GM23248 (cell line): ENCODE results near the gene RFNG. TPM values are rescaled to one million over a fixed set of nuclear protein-coding genes. Genes with fewer than 3 reads are reported as not detected.

Source experiments
- DNase-seq: peaks from one replicate; pipeline ENCODE4 v3.0.0-alpha.2; 2015
- H2AFZ ChIP-seq: fragments of 200-600 bp; sonication (generic); 2 replicates; pipeline ENCODE4 v1.6.1; 2016; ENCODE audit warnings: antibody characterized with exemption
- H3F3A ChIP-seq: fragments of 200-600 bp; sonication (generic); 2 replicates; pipeline ENCODE4 v1.6.1; 2016; ENCODE audit warnings: mild to moderate bottlenecking, antibody characterized with exemption, mixed run types; ENCODE audit not compliant: insufficient read depth
- H3K27ac ChIP-seq: fragments of 200-600 bp; sonication (generic); 2 replicates; pipeline ENCODE4 v1.5.1; 2016; ENCODE audit warnings: mild to moderate bottlenecking
- H3K27me3 ChIP-seq: fragments of 200-600 bp; sonication (generic); replicated peaks from 2 replicates; pipeline ENCODE4 v1.6.1; 2016; ENCODE audit warnings: mild to moderate bottlenecking; ENCODE audit not compliant: insufficient read depth
- H3K36me3 ChIP-seq: fragments of 200-600 bp; sonication (generic); 2 replicates; pipeline ENCODE4 v1.6.1; 2016; ENCODE audit warnings: low read depth, mild to moderate bottlenecking
- H3K4me1 ChIP-seq: fragments of 200-600 bp; sonication (generic); 2 replicates; pipeline ENCODE4 v1.6.1; 2016; ENCODE audit warnings: mild to moderate bottlenecking; ENCODE audit not compliant: insufficient read depth
- H3K4me2 ChIP-seq: fragments of 200-600 bp; sonication (generic); one replicate; pipeline ENCODE4 v1.6.1; 2016; ENCODE audit warnings: mild to moderate bottlenecking; ENCODE audit not compliant: unreplicated experiment
- H3K4me3 ChIP-seq: fragments of 200-600 bp; sonication (generic); 2 replicates; pipeline ENCODE4 v1.5.1; 2016; ENCODE audit warnings: mild to moderate bottlenecking
- H3K79me2 ChIP-seq: fragments of 200-600 bp; sonication (generic); 2 replicates; pipeline ENCODE4 v1.6.1; 2016; ENCODE audit warnings: mild to moderate bottlenecking; ENCODE audit not compliant: insufficient read depth
- H3K9ac ChIP-seq: fragments of 200-600 bp; sonication (generic); 2 replicates; pipeline ENCODE4 v1.6.1; 2016; ENCODE audit warnings: mild to moderate bottlenecking
- H3K9me2 ChIP-seq: fragments of 200-600 bp; sonication (generic); 2 replicates; pipeline ENCODE4 v1.6.1; 2016; ENCODE audit warnings: mixed run types, mild to moderate bottlenecking, moderate library complexity; ENCODE audit not compliant: insufficient read depth
- H3K9me3 ChIP-seq: fragments of 200-600 bp; sonication (generic); one replicate; pipeline ENCODE4 v1.6.1; 2017; ENCODE audit warnings: low read depth
- H4K20me1 ChIP-seq: fragments of 200-600 bp; sonication (generic); 2 replicates; pipeline ENCODE4 v1.6.0; 2016; ENCODE audit not compliant: insufficient read depth
- EZH2 ChIP-seq: fragments of 200-600 bp; sonication (generic); IDR thresholded peaks from 2 replicates; pipeline ENCODE4 v1.6.1; 2018; ENCODE audit warnings: antibody characterized with exemption, mild to moderate bottlenecking; ENCODE audit not compliant: insufficient read depth, poor library complexity, severe bottlenecking
- EZH2phosphoT487 ChIP-seq: fragments of 200-600 bp; sonication (generic); IDR thresholded peaks from 2 replicates; pipeline ENCODE4 v1.6.1; 2018; ENCODE audit warnings: antibody characterized with exemption, moderate library complexity, mild to moderate bottlenecking, low read depth; ENCODE audit not compliant: insufficient read depth
- WGBS, 2 experiments: methylation state at CpG; one replicate each; pipeline ENCODE4 v1.1.6; 2015 to 2017; ENCODE audit warnings: low lambda C conversion rate in 2 of 2, low coverage in 1 of 2; ENCODE audit errors: missing lambda C conversion rate in 2 of 2; 5-methylcytosine and 5-hydroxymethylcytosine counted together
- in situ Hi-C: fragments of 300-500 bp; cut with MboI; formaldehyde crosslinking; loops from 2 replicates; pipeline ENCODE4 v1.15.0; 2020
- polyA plus RNA-seq: library from polyadenylated mRNA; unstranded; fragments of >200 nt; fragmentation: Nextera tagmentation; extraction: Ambion mirVana; gene quantifications from 2 replicates; pipeline ENCODE4 v1.2.1, GENCODE V29; 2016
- total RNA-seq: library from RNA; depleted of rRNA; stranded (reverse); fragments of >200 nt; shearing (Covaris generic); gene quantifications from 2 replicates; pipeline ENCODE4 v1.2.3, GENCODE V29; 2014

The RFNG gene
- total and polyA plus RNA-seq, 2 experiments from 2014 or later, result 11.8 to 59.8 TPM

DNA sequence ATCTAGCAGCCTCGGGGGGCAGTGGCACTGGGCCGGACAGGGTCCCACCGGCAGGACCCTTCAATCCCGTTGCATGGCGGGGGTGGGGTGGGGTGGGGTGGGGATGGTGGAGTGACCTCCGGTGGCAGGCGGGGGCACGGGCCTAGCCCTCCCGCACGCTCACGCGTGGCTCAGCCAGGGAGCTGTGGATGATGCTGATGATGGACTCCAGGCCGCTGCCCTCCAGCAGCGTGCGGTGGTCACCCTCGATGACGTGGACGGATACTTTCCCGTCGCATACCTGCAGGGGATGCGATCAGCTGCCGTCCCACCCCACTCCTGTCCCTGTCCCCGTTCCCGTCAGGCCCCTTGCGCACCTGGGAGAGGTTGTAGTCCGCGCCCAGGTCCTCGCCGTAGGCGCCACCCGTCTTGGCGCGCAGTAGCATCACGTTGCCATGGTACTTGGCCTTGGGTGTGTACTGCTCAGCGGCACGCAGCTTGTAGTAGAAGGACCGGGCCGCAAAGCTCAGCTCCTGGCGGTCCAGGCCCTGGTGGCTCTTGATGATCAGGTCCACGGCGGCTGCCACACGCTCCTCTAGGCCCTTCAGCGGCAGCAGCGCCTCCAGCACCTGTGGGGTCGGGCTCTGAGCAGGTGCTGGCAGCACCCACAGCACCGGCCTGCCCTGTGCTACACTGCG is 27.5 kb upstream of the RFNG start:
- no peak overlapping the region for H3K27ac ChIP-seq

DNA sequence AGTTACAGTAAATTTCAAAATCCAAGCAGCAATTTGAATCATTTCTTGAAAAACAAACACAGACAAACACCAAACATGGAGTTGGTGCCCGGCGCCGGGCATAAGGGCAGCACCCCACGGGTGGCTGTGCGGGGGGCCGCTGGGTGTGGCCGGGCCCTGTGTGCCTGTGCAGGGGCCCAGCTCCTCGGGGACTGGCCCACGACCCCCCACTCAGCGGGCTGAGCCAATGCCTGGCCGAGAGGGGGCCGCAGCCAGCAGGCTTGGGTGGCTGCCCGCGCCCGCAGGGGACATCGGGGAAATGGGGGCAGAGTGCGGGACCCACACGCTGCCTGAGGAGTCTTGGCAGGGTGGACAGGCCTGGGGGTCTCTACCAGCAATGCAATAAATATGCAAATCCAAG is 26.8 kb upstream of the RFNG start:
- TF ChIP-seq EZH2 (no peak), EZH2phosphoT487 (no peak)
- Histone ChIP-seq H3K9ac (no peak overlapping the region), H3K4me3 (no peak overlapping the region), H2AFZ (no peak overlapping the region), H3K27ac (no peak overlapping the region), H3K79me2 (no peaks in the 10 kb centered on the region), H3K4me2 (no peak overlapping the region), H4K20me1 (no peaks in the 10 kb centered on the region), H3K36me3 (no peaks in the 10 kb centered on the region), H3K9me3 (no peaks in the 10 kb centered on the region), H3K9me2 (no peaks in the 10 kb centered on the region), H3K27me3 (no peaks in the 10 kb centered on the region), H3K4me1 (no peaks in the 10 kb centered on the region), H3F3A (peaks cover 4% of the 10 kb centered on the region; the same call in 1 of the 2 replicates)
- WGBS, 2 experiments, result 86 to 95% methylated on average over 11 to 14 of the region's 18 CpGs
- no peak for DNase-seq
- in situ Hi-C loops, result no loop called here

More for the DNA sequence above, 27.5 kb upstream of the RFNG start:
- Histone ChIP-seq H3K4me1 (no peaks in the 10 kb centered on the region), H3K27me3 (no peaks in the 10 kb centered on the region), H3K9ac (no peak overlapping the region), H3K4me3 (no peak overlapping the region), H3K79me2 (no peaks in the 10 kb centered on the region), H3K4me2 (no peak overlapping the region), H3K9me3 (no peaks in the 10 kb centered on the region), H2AFZ (no peak overlapping the region), H3F3A (peaks cover 4% of the 10 kb centered on the region; the same call in 1 of the 2 replicates), H3K9me2 (no peaks in the 10 kb centered on the region), H3K36me3 (no peaks in the 10 kb centered on the region), H4K20me1 (no peaks in the 10 kb centered on the region)
- DNase-seq, result no peak
- TF ChIP-seq EZH2, result no peak
- TF ChIP-seq EZH2phosphoT487, result no peak
- in situ Hi-C loops, result no loop called here
- WGBS, 2 experiments, result 89 to 96% methylated on average over 18 to 42 of the region's 47 CpGs

DNA sequence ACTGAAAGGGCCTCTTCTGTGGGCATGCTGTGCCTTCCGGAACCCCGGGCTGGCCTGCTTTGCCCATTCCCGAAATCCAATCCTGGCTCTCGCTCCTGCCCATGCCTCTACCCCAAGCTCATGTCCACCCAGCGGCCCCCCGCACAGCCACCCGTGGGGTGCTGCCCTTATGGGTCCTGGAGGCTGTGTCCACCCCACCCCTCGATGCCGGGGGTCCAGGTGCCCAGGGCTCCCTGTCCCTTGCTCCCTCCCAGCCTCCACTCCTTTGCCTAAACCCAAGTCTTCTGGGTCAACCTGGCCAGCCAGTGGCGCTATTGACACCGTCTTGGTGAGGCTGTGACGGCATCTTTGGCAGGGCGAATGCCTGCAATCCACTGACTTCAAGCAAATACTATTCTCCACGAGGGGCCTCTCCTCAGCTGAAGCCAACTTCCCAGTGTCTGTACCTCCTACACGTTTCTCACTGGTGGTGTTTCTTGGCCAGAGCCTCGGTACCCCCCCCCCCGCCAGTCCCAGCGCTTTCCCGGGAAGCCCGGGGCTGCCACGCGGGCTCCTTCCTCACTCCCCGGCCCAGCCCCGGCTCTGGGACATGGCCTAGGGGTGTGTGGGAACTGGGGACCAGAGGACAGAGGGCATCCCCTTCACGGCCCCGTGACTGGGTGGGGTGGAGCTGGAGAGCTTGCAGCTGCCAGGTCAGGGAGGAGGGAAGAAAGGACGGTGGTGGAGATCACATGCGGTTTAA is 26.2 kb upstream of the RFNG start:
- no peak overlapping the region for H3K27ac ChIP-seq
- no peak overlapping the region for H3K9ac ChIP-seq
- DNase-seq, result no peak
- no peaks in the 10 kb centered on the region for H4K20me1 ChIP-seq
- H3K4me3 ChIP-seq, result no peak overlapping the region
- no peaks in the 10 kb centered on the region for H3K79me2 ChIP-seq
- WGBS, 2 experiments, result 75 to 79% methylated on average over 24 to 28 of the region's 28 CpGs
- H3F3A ChIP-seq, result peaks cover 4% of the 10 kb centered on the region; the same call in 1 of the 2 replicates
- H3K27me3 ChIP-seq, result no peaks in the 10 kb centered on the region
- no peaks in the 10 kb centered on the region for H3K36me3 ChIP-seq
- H3K9me3 ChIP-seq, result no peaks in the 10 kb centered on the region
- in situ Hi-C loops, result no loop called here
- no peaks in the 10 kb centered on the region for H3K9me2 ChIP-seq
- no peak overlapping the region for H2AFZ ChIP-seq
- TF ChIP-seq EZH2phosphoT487 (no peak), EZH2 (no peak)
- no peak overlapping the region for H3K4me2 ChIP-seq
- H3K4me1 ChIP-seq, result no peaks in the 10 kb centered on the region

DNA sequence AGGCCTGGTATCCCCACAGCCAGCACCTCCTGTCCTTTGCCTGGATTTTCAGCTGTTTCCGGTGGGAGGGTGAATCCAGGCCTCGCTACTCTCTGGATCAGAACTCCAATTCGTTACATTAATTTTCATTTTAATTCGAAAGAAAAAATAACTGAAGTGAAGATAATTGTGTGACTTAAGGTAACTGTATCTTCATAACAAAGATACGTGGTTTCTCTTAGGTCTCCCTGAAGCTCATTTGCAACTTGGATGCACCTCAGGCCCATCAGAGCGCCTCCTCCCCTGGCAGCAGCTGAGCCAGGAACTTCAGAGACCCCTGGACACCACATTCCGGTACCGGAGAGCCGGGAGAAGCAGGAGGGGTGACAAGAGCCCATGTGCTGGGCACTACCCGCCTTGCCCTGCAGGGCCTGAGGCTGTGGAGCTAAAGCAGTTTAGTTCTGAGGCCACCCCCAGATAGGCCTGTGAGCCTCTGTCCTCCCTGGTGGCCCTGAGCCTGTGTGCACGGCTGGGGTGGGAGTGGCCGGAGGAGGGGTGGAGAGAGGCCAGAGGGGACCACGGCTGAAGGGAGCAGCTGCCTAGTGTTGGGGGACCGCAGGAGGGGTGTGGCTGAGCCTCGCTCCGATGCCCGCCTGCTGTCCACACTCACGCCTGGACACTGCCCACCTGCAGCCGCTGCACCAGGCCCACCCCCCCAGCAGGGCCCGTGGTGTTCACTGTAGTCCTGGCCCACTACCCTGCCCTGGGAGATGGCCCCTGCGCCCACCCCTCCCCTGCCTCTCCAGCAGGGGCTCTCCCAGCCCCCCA is 25.4 kb upstream of the RFNG start:
- no peak for TF ChIP-seq EZH2phosphoT487
- TF ChIP-seq EZH2, result no peak
- Histone ChIP-seq H3K36me3 (no peaks in the 10 kb centered on the region), H3K27me3 (no peaks in the 10 kb centered on the region), H3F3A (peaks cover 4% of the 10 kb centered on the region; the same call in 1 of the 2 replicates), H3K9me3 (no peaks in the 10 kb centered on the region), H3K9ac (no peak overlapping the region), H3K27ac (no peak overlapping the region), H3K4me3 (no peak overlapping the region), H4K20me1 (no peaks in the 10 kb centered on the region), H3K4me2 (no peak overlapping the region), H3K79me2 (no peaks in the 10 kb centered on the region), H2AFZ (no peak overlapping the region), H3K4me1 (no peaks in the 10 kb centered on the region), H3K9me2 (no peaks in the 10 kb centered on the region)
- DNase-seq, result no peak
- in situ Hi-C loops, result no loop called here
- 65 to 72% methylated on average over 12 to 21 of the region's 21 CpGs for WGBS, 2 experiments
